Measurements from ENCODE around the gene RIN3. TPM values are rescaled to one million over a fixed set of nuclear protein-coding genes. Genes with fewer than 3 reads are reported as not detected.
A peak's percentile ranks its signal among the peaks of the same experiment; 100 is the strongest.

Gene RIN3
- total and polyA plus RNA-seq, 12 donors = 3.9 to 63.2 (median 30.3) TPM

DNA sequence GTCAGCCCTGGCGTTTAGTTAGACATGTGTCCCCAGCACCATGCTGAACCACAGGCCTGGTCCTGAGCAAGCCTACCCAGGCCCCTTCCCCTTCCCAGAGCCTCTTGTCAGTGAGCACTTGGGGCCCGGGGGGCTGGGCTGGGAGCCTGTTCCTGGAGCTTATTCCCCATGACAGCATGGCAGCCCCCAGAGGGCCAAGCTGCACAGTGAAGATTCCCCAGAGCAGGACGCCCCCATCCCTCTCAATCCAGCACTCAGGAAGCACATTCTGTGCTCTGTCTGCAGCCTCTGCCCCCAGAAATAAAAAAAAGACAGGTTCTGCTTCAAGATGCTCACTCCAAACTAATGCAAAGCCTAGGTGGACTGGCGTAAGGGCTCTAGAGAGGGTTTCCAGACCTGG lies 117.5 kb downstream of the RIN3 start:
- no peaks in the 10 kb centered on the region for H3K27me3 ChIP-seq
- H3K4me3 ChIP-seq = no peak overlapping the region
- WGBS, 4 donors = 86 to 93% (median 90%) methylated on average over 2 to 4 of the region's 4 CpGs
- peaks cover 0 to 4% (median 0%) of the 10 kb centered on the region in 3 donors for H3K9me3 ChIP-seq (replicated peaks in 1 of 3)
- intact Hi-C loops (cut with DNase I) = no loop called here
- H3K4me1 ChIP-seq (replicated peaks in 1 of 2) = peaks cover 0 to 4% of the 10 kb centered on the region in 2 donors
- TF ChIP-seq POLR2A (IDR thresholded peaks at IDR 0.05) = no peak
- TF ChIP-seq, protein P1, sequence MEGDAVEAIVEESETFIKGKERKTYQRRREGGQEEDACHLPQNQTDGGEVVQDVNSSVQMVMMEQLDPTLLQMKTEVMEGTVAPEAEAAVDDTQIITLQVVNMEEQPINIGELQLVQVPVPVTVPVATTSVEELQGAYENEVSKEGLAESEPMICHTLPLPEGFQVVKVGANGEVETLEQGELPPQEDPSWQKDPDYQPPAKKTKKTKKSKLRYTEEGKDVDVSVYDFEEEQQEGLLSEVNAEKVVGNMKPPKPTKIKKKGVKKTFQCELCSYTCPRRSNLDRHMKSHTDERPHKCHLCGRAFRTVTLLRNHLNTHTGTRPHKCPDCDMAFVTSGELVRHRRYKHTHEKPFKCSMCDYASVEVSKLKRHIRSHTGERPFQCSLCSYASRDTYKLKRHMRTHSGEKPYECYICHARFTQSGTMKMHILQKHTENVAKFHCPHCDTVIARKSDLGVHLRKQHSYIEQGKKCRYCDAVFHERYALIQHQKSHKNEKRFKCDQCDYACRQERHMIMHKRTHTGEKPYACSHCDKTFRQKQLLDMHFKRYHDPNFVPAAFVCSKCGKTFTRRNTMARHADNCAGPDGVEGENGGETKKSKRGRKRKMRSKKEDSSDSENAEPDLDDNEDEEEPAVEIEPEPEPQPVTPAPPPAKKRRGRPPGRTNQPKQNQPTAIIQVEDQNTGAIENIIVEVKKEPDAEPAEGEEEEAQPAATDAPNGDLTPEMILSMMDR (IDR thresholded peaks at IDR 0.05) = no peak
- no peak overlapping the region for H3K27ac ChIP-seq
- H3K36me3 ChIP-seq (replicated peaks in 1 of 2) = no peaks in the 10 kb centered on the region
- no peak for DNase-seq

DNA sequence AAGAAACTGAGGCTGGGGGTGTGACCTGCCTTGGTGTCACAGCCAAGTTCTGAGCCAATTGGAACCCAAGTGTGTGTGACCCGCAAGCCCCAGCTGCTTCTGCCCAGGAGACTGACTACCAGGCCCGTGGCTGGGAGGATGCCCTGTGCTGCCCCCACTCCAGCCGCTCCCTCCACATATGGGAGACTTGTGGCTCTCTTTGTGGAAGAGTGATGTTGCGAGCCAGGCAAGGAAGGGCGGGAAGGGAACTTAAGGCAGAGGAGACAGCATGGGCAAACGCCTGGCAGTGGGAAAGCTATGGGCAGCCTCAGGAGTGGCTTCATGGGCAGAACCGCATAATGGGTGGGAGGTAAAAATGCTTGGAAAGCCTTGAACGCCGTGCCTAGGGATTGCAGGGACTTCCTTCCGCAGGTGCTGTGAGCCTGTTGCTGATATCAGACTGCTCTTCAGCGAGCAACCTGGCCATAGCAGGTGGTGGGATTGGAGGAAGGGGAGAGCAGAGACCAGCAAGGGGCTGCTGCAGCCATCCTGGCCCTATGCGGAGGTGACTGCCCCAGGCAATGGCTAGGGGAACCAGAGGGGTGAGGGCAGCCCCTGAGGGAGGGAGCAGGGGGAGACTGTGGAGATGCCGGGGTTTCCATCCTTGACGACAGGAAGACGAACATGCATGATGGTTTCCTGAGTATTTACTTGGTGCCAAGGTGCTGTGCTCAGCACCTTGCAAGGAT lies 119.1 kb downstream of the RIN3 start:
- Histone ChIP-seq H3K27ac (peak overlapping the region in 1 of 5 donors; percentile 10), H3K36me3 (replicated peaks in 1 of 2) (no peaks in the 10 kb centered on the region), H3K9me3 (replicated peaks in 1 of 3) (peaks cover 0 to under 1% (median 0%) of the 10 kb centered on the region in 3 donors), H3K4me1 (replicated peaks in 1 of 2) (peaks cover 0 to 4% of the 10 kb centered on the region in 2 donors), H3K27me3 (no peaks in the 10 kb centered on the region), H3K4me3 (no peak overlapping the region)
- TF ChIP-seq, protein P1 (IDR thresholded peaks at IDR 0.05) = no peak
- TF ChIP-seq POLR2A (IDR thresholded peaks at IDR 0.05) = no peak
- 87 to 92% (median 88%) methylated on average over 14 to 15 of the region's 15 CpGs for WGBS, 4 donors
- DNase-seq = no peak
- intact Hi-C loops (cut with DNase I) = no loop called here

DNA sequence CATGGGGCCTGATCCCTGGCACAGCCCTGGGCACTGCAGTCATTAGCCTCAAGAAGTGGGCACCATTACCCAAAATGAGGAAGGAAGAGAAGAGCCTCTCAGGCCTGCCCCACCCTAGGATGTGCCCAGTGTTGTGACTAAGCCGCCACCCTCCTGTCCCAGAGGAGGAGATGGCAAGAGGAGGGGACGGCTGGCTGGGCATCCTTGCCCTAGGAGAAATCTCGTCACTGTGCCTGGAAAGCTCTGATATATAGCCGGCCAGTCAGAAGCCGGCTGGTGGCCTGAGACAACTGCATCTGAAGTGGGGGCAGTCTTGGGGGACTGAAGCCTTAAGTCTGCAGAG lies 119.7 kb downstream of the RIN3 start:
- Histone ChIP-seq H3K9me3 (replicated peaks in 1 of 3) (no peaks in the 10 kb centered on the region), H3K27me3 (no peaks in the 10 kb centered on the region), H3K4me3 (no peak overlapping the region), H3K27ac (no peak overlapping the region), H3K36me3 (replicated peaks in 1 of 2) (no peaks in the 10 kb centered on the region), H3K4me1 (replicated peaks in 1 of 2) (peaks cover 0 to 4% of the 10 kb centered on the region in 2 donors)
- WGBS, 4 donors = 59 to 74% (median 67%) methylated on average over 5 of the region's 5 CpGs
- no peak for TF ChIP-seq POLR2A (IDR thresholded peaks at IDR 0.05)
- TF ChIP-seq, protein P1 (IDR thresholded peaks at IDR 0.05) = no peak
- DNase-seq = peak in 2 of 7 donors; percentile 28 to 35
- intact Hi-C loops (cut with DNase I) = no loop called here

DNA sequence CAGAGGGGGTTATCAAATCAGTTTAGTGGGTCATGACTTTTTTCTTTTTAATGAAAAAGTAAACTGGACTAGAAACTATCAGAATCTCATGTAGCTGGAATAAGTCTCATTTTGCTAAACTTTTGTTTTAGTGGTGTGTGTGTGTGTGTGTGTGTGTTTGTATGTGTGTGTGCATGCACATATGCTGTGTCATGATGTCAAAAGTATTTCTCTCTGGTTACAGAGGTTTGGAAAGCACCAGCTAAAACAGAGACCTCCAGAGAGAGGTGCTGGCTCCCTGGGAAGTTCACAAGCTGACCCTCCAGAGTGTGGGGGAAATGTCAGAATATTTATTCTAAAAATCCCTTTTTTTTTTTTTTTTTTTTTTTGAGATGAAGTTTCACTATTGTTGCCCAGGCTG lies 120.1 kb downstream of the RIN3 start:
- Histone ChIP-seq H3K4me3 (no peak overlapping the region), H3K27ac (no peak overlapping the region), H3K4me1 (replicated peaks in 1 of 2) (peaks cover 0 to 4% of the 10 kb centered on the region in 2 donors), H3K9me3 (replicated peaks in 1 of 3) (no peaks in the 10 kb centered on the region), H3K36me3 (replicated peaks in 1 of 2) (no peaks in the 10 kb centered on the region), H3K27me3 (no peaks in the 10 kb centered on the region)
- no peak for DNase-seq
- intact Hi-C loops (cut with DNase I) = no loop called here
- no peak for TF ChIP-seq POLR2A (IDR thresholded peaks at IDR 0.05)
- TF ChIP-seq, protein P1 (IDR thresholded peaks at IDR 0.05) = no peak

Data from adrenal gland (tissue), 12 donors.